ENCODE measurements around the gene FEZF2.

Gene FEZF2

DNA sequence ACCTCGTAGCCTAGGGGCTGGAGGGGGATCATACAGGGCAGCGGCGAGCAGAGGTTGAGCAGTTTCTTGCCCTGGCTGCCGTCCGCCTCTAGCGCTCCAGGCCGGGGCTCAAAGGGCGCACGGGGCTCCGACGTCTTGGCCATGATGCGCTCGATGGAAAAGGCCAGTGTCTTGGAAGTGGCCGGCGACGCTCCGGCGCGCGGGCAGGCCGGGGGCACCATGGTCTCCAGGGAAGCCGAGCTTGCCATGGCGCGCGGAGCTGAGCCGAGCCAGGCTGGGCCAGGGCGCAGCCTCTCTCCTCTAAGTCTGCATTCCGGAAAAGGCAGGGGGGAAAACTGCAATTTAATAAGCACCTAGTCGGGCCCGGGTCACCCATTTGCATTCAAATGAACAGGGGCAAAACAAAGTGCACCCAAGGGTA, 719 bp downstream of the FEZF2 start:
- DNase-seq, result no peak

- DNase-seq, result no peak
Observed at GRCh38 chr3:62371720-62372591, 1.4 kb downstream of the FEZF2 start.

GRCh38 chr3:62370858-62371719, 2.3 kb downstream of the FEZF2 start:
- DNase-seq, result no peak

DNA sequence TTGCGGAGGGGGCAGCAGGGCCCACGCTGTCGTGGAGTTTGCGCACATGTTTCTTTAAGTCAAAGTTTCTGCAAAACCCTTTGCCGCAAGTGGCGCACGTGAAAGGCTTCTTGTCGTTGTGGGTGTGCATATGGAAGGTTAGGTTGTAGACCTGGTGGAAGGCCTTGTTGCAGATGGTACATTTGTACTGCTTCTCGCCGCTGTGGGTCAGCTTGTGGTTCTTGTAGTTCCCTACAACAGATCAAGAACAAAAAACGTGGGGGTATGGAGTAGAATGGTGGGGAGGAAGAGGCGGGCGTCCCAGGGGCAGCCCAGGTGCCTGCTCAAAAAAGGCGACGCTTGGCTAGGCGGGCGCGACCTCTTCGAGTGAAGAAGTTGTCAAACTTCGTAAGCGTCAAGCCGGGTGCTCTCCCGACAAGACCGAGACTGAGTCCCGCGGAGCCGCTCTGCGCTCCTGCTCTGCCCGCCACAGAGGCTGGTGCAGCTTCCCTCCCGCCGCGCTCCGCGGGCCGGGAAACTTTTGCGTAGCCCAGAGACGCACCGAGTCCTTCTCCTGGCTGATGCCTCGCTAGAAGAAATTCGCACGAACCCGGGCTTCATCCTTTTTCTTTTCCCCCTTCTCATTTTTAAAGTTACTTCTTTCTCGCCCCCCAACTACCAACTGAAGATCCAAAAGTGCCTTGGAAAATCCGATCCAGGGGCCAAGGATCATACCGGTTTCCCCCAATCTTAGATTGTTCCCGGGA, 3.1 kb downstream of the FEZF2 start:
- no peak for DNase-seq

GRCh38 chr3:62369476-62369743, 3.9 kb downstream of the FEZF2 start:
- DNase-seq, result no peak

DNA sequence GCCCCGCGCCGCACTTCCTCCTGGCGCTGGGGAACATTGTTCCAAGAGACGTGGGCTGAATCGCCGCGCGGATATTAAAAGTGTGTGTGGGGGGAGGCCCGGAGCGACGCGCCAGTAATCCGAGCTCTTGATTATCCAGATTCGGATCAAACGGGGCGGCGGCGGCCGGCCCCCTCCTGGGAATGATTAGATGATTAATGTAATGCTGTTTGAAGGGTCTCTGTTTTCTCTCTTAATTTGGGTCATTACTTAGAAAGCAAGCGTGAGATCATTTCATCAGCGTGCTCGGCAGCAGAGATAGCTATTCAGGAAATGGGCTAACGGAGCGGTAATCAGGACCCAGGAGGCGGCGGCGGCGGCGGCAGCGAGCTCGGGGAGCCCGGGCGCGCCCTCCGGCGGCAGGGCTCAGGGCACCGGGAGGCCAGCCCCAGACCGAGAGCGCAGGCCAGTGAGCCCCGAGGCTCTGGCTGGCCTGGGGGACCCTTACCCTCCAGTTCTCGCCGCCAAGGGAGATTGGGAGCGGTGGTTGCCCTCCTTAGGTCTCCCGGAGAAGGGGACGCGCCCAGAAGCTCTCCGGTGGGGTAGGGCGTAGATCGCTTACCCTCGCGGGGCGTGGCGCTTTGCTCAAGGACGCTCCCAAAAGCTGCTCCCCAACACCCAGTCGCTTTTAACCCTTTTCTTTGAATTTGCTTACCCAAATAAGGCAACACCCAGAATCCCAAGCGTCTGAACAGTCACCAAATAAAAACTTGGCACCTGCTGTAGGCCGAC, 4.5 kb downstream of the FEZF2 start:
- DNase-seq, result no peak

DNA sequence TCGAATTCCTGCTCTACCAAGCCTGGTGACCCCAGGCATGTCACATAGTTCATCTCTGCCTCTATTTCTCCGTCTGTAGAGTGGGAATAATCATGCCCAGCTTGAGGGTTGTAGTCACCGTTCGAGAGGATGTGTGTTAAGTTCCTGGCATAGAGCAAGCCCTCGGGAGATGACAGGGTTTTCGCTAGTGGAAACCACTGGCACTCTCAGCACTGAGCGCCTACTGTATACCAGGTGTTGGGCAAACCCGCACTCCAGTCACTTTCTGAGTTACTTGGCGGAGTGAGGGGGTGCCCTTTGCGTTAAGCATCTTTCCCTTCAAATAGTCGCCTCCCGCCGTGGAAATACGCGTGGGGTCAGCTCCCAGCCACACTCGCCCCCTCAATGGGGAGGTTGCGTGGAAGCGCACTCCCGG, 5.1 kb downstream of the FEZF2 start:
- no peak for DNase-seq

DNA sequence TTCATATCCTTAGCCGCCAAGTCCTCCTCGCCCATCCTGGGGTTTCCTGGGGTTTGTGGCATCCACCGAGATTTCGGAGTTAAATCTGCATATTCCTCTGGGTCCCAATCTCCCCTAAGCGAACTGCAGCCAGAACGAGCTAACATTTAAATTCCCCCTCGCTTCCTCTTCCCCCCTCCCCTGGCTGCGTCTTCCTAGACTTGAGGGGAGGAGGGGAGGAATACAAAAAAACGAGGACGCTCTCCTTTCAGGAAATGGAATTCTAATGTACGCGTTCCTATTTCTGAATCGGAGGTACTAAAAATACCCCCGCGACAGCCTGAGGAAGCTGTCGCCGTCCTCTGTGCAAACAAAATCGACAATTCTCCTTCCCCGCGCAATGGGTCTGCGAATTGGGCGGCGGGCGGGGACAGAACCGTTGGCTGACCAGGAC, 5.6 kb downstream of the FEZF2 start:
- no peak for DNase-seq

DNA sequence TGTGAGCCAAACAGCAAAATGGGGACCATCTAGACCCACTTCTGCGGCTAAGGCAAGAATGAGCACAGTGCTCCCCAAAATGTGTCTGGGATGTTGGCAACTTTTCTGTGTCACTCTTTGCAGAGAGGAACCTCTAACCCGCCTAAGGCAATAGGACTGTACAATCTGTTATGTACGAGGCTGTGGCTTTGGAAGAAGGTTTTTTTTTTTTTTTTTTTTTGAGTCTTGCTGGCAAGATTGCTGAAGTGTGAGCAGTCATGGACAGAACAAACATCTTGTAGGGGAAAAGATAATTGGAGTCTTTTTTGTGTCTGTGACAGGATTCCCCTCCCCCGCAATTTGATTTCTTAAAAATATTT, 7.2 kb downstream of the FEZF2 start:
- DNase-seq, result no peak

GRCh38 chr3:62365391-62366125, 7.8 kb downstream of the FEZF2 start:
- DNase-seq, result no peak

GRCh38 chr3:62364191-62364590, 9.2 kb downstream of the FEZF2 start:
- DNase-seq, result no peak

DNA sequence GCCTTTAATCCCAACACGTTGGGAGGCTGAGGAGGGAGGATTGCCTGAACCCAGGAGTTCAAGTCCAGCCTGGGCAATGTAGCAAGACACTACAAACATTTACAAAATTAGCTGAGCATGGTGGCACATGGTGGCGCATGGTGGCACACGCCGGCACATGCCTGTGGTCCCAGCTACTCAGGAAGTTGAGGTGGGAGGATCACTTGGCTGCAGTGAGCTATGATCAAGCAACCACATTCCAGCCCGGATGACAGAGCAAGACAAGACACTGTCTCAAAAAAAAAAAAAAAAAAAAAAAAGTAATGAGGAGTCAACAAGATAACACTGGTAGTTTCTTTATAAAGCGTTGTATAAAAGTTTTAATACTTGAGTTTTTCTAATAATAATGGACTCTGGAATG, 10.1 kb downstream of the FEZF2 start:
- no peak for DNase-seq

DNA sequence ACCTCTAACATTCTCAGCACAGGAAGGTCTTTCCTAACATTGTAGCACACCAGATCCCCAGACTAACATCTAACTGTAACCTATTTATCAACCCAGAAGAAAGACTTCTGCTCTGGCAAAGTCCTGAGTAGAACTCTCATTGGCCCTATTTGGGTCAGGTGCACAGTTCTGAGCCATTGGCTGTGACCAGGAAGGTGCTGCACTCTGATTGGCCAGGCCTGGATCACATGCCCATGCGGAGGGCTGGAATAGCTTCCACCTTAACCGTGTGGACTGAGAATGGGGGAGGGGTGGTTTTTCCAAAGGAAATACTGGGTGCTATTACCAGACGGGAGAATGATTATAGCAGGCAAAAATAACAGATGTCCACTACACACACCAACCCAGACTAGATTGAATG, 11.5 kb downstream of the FEZF2 start:
- no peak for DNase-seq

DNA sequence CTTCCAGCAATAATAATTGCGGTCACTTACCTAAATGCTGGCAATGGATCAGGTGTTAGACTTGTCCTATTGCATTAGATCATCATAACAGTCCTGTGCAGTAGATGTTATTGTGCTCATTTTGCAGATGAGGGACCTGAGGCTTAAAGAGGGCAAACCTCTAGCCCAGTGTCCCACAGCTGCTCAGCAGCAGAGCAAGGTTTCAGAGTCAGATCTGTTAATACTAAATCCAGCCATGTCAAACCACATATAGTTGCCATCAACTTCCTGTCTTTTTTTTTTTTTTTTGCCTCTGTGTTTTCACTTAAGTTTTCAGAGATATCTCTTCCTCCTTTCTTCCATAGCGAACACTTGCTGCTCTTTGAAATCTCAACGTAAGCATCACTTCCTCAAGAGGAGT, 12.1 kb downstream of the FEZF2 start:
- DNase-seq, result no peak

- no peak for DNase-seq
Observed at GRCh38 chr3:62359531-62359930, 13.8 kb downstream of the FEZF2 start.

DNA sequence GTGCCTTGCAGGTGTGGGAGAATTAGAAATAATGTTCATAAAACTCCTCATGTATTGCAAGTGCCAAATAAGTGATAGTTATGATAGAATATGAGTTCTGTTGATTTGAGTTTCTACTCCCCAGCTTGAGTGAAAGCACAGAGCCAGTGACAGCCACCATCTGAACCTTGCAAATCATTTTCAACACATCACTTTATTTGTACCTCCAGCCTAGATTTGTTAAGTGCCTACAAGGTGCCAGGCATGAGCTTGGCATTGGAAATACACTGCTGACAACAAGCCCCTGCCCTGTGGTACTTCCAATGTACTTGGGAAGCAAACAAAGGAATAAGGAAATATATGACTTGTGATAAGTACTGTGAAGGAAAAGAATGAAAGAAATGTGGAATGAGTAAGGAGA, 17.0 kb downstream of the FEZF2 start:
- DNase-seq, result no peak

DNA sequence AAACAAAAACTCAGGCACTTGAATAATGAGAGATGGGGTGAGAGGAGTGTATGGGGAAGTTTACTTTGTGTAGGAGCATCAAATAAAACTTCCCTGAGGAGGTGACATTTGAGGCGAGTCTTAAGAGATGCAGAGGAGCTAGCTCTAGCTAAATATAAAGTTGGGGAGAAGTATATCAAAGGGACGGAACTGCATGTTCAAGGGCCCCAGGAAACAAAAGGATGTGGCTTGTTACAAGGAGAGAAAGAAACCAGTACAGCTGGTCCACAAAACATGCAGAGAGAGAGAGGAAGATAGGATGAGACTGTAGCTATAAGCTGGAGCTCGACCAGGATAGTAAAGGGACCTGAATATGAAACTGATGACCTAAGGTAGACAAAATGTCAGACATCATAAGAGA, 17.6 kb downstream of the FEZF2 start:
- no peak for DNase-seq

DNA sequence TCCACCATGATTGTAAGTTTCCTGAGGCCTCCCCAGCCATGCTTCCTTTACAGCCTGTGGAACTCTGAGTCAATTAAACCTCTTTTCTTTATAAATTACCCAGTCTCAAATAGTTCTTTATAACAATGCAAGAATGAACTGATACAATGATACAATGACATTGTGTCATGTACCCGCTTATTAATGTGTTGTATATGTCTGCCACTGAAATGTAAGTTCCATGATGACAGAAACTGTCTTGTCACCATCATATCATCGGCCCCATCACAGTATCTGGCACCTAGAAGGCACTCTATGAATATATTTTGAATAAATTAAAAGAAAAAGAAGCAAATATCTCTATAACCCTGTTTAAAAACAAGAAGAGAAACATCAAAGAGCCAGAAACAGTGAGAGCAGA, 29.6 kb downstream of the FEZF2 start:
- DNase-seq, result no peak

DNA sequence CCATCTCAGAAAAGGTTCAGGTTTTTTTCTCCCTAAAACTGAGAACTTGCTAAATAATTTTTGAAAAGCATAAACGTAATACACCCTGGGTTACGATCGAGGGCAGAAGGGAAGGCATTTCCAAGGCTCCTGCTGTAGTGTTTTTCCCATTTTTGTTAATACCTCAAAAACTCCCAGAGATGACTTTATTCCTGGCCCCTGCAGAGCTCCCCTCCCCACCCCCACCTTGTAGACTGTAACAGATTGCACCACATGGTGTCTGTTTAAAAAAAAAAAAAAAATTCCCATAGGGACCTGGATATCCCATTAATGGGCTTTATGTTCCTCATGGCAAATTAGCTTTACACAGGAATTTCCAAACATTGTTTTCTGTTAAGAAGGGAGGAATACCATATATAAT, 38.2 kb downstream of the FEZF2 start:
- no peak for DNase-seq

DNA sequence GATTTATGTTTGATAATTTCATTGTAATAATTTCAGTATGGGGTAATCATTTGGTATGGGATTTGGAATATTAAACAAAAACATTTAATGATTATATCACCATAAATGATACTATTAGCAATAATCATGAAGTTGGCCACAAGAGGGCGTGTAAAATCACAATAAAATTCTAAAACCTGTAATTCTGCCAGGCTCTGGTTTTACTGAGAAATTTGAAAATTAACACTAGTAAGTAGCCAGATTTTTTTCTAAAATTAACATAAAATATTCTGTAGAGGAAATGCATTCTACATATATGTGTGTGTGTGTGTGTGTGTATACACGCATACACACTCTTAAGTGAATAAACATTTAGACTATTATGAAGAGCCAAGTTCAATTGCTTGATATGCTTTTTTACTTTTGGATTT, 40.5 kb downstream of the FEZF2 start:
- DNase-seq, result no peak

DNA sequence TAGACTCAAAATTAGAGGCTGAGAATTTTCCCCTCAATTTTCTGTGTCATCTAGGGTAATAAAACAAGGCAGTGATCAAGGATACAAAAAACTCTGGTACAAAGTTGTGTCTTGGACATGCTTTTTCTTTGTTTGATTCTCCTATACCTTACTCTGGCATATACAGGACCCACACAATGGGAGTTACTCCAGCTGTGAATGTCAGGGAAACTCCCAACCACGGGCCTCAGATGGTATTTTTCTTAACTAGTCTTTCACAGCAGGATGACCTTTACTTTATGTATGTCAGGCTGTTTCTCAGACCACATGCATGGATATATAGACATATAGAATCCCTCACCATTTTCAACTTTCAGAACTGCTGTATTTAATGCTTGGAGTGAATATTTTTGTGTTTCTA, 41.3 kb downstream of the FEZF2 start:
- no peak for DNase-seq

DNA sequence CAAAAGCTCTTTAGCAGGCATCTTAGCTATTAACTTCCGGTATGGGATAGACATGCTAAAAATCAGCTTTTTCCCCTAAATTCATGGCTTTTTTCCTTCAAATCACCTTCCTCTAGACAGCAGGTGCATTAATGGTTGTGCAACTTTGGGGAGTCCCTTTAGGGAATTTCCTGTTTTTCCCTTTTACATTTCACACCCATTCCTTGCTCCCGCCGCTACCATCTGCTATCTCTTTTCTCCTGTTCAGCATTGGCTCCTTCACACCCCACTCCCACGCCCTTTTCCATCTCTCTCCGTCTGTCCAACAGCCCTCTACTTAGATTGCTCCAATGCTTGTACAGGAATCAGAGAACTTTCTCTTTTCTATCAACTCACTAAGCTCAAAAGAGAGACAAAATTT, 43.4 kb downstream of the FEZF2 start:
- no peak for DNase-seq

Data from CD4-positive, alpha-beta T cell treated with Interleukin-4 for 4 hours (primary cell).